IPS DF 6.9 (cell line): ENCODE measurements around the gene CHAD.

Experiments
- DNase-seq: peaks from one replicate; pipeline ENCODE4 v3.0.0-alpha.2; 2013; ENCODE audit warnings: low read depth, low spot score
- H3K27ac ChIP-seq: one replicate; pipeline ENCODE4 v1.5.1; 2013; ENCODE audit warnings: low read length, control low read depth
- H3K27me3 ChIP-seq: 2 replicates; pipeline ENCODE4 v1.6.1; 2013; ENCODE audit warnings: mild to moderate bottlenecking, low read length; ENCODE audit not compliant: control insufficient read depth, insufficient read depth
- H3K36me3 ChIP-seq: 2 replicates; pipeline ENCODE4 v1.6.1; 2013; ENCODE audit warnings: low read length; ENCODE audit not compliant: control insufficient read depth, insufficient read depth
- H3K4me1 ChIP-seq: 2 replicates; pipeline ENCODE4 v1.6.1; 2013; ENCODE audit warnings: low read length; ENCODE audit not compliant: control insufficient read depth, insufficient read depth
- H3K4me3 ChIP-seq: 2 replicates; pipeline ENCODE4 v1.5.1; 2013; ENCODE audit warnings: mild to moderate bottlenecking, low read length
- H3K9me3 ChIP-seq: 2 replicates; pipeline ENCODE4 v1.6.1; 2013; ENCODE audit warnings: low read length, inconsistent platforms; ENCODE audit not compliant: control insufficient read depth, insufficient read depth
- WGBS: extraction: QIAGEN DNeasy Blood & Tissue Kit; methylation state at CpG from one replicate; pipeline ENCODE4 v1.1.7; 2013; ENCODE audit warnings: mixed read lengths, missing lambda C conversion rate; ENCODE audit not compliant: insufficient read length, insufficient coverage; 5-methylcytosine and 5-hydroxymethylcytosine counted together

Gene CHAD

DNA sequence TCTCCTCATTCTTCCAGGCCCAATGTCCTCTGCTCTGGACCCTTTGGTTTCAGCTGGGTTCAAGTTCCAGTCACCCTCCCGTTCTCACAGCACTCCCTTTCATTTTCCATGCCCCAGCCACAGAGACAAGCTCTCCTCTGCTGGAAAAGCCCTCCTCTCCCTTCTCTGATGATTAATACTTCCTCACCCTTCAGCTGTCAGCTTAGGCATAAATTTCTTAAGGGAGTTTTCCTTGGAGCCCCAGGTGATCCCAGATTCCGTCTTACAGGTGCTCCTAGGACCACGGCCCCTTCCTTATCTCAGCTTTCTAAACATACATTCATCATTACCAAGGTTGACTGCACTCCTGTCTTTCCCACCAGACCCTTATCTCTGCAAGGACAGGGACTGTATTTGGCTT lies 10.4 kb downstream of the CHAD start:
- no peaks in the 10 kb centered on the region; the same call in 1 of the 2 replicates for H3K4me1 ChIP-seq
- H3K27me3 ChIP-seq: no peaks in the 10 kb centered on the region
- no peaks in the 10 kb centered on the region for H3K36me3 ChIP-seq
- WGBS: no CpG with 5 or more reads among the region's 3 CpGs
- no peak overlapping the region for H3K27ac ChIP-seq
- DNase-seq: no peak
- no peak overlapping the region for H3K4me3 ChIP-seq
- no peaks in the 10 kb centered on the region for H3K9me3 ChIP-seq

DNA sequence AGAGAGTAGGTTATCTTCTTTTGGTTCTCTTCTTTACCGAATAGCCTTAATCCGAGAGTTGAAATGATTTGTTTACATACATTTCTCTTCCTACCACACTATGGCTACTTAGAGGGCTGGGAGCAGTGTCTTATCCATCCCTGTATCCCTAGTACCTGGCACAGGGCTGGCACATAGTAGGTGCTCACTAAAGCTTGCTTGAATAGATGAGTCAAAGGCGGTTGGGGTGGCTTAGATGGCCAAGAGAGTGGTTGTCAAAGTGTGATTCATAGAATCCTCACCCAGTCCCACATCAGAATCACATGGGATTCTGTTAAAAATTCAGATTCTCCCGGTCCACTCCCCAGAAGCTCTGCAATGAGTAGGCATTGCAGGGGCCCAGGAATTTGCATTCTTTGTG lies 11.1 kb downstream of the CHAD start:
- no peak overlapping the region for H3K27ac ChIP-seq
- no peak overlapping the region for H3K4me3 ChIP-seq
- H3K36me3 ChIP-seq: no peaks in the 10 kb centered on the region
- no CpG with 5 or more reads among the region's 4 CpGs for WGBS
- no peaks in the 10 kb centered on the region for H3K4me1 ChIP-seq
- no peaks in the 10 kb centered on the region for H3K9me3 ChIP-seq
- no peak for DNase-seq
- no peaks in the 10 kb centered on the region for H3K27me3 ChIP-seq

DNA sequence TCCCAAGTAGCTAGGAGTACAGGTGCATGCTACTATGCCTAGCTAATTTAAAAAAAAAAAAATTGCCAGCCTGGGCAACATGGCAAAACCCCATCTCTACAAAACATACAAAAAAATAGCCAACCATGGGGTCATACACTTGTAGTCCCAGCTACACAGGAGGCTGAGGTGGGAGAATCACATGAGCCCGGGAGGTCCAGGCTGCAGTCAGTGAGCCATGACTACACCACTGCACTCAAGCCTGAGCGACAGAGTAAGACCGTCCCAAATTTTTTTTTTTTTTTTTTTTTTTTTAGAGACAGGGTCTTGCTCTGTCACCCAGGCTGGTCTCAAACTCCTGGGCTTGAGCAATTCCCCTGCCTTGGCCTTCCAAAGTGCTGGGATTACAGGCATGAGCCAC lies 14.8 kb downstream of the CHAD start:
- Histone ChIP-seq H3K4me1 (no peaks in the 10 kb centered on the region), H3K4me3 (no peak overlapping the region)
- no CpG with 5 or more reads among the region's 3 CpGs for WGBS

DNA sequence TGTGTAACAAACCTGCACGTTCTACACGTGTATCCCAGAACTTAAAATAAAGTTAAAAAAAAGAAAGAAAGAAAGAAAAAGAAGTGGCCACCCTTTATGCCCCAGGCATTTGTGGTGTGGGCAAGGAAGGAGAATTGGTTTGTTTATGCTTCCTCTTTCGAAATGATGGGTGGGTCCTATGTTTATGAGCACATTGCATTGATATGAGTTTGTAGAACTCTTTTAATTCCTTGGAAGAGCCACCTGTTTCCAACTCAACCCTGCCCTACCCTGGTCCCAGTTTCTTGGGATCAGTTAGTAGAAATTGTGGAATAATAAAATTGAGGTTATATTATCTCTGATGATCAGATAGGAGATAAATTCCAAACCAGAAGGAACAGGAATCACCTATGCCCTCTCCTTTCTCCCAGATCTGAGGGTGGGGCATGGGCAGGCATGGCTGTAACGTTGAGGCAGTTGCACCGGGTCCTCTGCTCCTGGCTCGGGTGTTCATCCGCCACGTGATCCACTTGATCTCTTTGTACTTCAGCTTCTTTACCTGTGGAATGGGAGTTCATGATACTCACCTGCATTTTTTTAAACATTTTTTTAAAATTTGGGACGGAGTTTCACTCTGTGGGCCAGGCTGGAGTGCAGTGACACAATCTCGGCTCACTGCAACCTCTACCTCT lies 15.9 kb downstream of the CHAD start:
- Histone ChIP-seq H3K27ac (no peak overlapping the region), H3K4me1 (no peaks in the 10 kb centered on the region)
- no CpG with 5 or more reads among the region's 10 CpGs for whole genome bisulfite sequencing

More for the DNA sequence above, 14.8 kb downstream of the CHAD start:
- no peak for DNase-seq
- H3K36me3 ChIP-seq: no peaks in the 10 kb centered on the region
- no peaks in the 10 kb centered on the region for H3K27me3 ChIP-seq
- no peaks in the 10 kb centered on the region for H3K9me3 ChIP-seq
- no peak overlapping the region for H3K27ac ChIP-seq

DNA sequence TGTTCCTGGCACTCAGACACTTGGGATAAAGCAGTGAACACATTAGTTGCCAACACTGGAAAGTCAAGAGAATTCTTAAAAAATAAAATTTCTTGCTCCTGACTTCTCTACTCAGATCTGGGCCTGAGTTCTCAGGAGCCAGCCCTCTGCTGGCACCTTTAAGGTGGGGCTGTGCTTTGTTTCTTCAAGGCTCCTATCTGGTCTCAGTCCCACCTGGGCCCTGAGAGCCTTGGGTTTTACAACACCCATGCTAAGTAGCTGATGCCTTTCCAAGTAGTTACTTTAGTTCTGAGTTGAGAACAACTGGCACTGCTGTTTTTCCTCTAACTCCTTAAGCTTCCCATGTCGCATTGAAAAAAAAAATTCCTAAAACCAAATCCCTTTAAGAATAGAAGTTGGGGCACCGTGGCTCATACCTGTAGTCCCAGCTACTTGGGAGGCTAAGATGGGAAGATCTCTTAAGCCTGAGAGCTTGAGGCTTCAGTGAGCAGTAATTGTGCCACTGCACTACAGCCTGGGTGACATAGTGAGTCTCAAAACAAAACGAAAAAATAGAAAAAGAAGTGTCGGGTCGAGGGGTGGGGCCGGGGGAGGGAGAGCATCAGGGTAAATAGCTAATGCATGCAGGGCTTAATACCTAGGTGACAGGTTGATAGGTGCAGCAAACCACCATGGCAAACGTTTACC lies 16.6 kb downstream of the CHAD start:
- Histone ChIP-seq H3K27me3 (no peaks in the 10 kb centered on the region), H3K4me1 (no peaks in the 10 kb centered on the region), H3K9me3 (no peaks in the 10 kb centered on the region), H3K36me3 (no peaks in the 10 kb centered on the region), H3K27ac (no peak overlapping the region), H3K4me3 (no peak overlapping the region)
- no CpG with 5 or more reads among the region's 7 CpGs for WGBS
- no peak for DNase-seq

More for the DNA sequence above, 15.9 kb downstream of the CHAD start:
- Histone ChIP-seq H3K4me3 (no peak overlapping the region), H3K27me3 (no peaks in the 10 kb centered on the region), H3K36me3 (no peaks in the 10 kb centered on the region), H3K9me3 (no peaks in the 10 kb centered on the region)
- no peak for DNase-seq

DNA sequence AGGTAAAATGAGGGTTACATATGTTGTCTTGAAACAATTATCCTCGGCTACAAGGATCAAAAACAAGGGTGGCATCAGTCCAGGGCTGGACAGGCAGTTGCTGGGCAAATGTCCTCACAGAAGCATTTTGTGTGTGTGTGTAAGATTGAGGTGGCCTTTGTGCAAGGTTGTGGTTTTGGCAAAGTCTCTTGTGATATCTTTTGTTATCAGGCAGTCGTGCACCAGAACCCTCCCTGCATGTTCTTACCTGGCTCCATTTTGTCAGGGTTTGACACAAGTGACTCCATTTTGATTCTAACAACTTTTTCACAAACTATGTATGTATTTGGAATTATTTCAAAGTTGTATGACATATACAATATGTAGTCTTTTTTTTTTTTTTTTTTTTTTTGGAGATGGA lies 20.0 kb downstream of the CHAD start:
- Histone ChIP-seq H3K4me1 (no peaks in the 10 kb centered on the region), H3K4me3 (no peak overlapping the region), H3K9me3 (no peaks in the 10 kb centered on the region), H3K27me3 (no peaks in the 10 kb centered on the region), H3K27ac (no peak overlapping the region), H3K36me3 (no peaks in the 10 kb centered on the region)
- no peak for DNase-seq
- WGBS: no CpG with 5 or more reads among the region's 2 CpGs

DNA sequence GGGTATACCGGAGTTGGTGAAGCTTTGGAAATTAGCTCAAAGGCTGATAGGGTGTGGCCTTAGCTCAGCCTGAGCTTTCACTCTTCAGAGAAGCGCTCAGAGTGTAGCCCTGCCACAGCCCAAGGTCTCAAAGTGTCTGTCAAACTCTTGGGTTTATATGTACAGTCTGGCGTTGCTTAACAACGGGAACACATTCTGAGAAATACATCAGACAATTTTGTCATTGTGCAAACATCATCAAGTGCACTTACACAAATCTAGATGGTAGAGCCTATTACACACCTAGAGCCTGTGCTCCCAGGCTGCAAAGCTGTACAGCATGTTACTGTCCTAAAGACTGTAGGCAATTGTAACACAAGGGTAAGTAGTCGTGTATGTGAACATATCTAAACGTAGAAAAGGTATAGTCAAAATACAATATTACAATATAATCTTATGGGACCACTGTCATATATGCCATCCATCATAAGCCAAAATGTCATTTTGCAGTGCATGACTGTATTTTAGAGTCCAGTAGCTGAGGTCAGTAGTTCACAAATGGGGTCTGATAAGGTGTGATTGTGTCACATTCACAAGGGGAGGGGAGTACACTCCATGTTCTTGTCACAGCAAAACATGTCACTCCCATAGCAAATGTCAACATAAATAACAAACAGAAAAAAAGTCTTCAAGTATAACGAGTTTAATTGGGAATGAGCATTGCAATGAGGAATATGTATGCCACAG lies 20.6 kb downstream of the CHAD start:
- Histone ChIP-seq H3K4me3 (no peak overlapping the region), H3K36me3 (no peaks in the 10 kb centered on the region), H3K27ac (no peak overlapping the region), H3K27me3 (no peaks in the 10 kb centered on the region), H3K4me1 (no peaks in the 10 kb centered on the region; the same call in 1 of the 2 replicates), H3K9me3 (no peaks in the 10 kb centered on the region)
- no CpG with 5 or more reads among the region's 7 CpGs for WGBS
- DNase-seq: no peak

DNA sequence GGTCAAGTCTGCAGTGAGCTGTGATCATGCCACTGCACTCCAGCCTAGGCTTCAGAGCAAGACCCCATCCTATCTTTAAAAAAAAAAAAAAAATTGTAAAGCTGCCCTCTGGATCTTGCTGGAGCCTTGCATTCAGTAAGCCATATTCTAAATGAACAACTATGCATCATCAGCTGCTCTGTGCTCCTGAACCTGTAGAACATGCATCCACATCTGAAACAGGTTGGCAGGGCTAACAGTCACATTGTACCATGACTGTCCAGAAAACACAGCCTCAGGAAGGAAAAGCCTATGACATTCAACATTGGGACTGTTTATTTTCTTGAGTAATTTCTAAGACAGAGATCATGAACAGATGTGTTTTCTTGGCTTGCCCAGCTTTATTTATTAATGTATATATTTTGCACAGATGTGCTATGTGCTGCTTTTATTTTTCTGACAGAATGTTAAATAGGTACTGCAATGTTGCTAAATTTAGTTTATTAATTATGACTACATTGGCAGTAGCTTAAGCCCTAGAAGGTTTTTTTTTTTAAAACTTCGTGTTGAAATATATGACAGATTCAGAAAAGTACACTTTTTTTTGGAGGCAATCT lies 22.9 kb downstream of the CHAD start:
- no peak overlapping the region for H3K4me3 ChIP-seq
- no CpG with 5 or more reads among the region's 1 CpG for WGBS
- no peak overlapping the region for H3K27ac ChIP-seq
- H3K4me1 ChIP-seq: no peaks in the 10 kb centered on the region; the same call in 1 of the 2 replicates
- no peak for DNase-seq
- no peaks in the 10 kb centered on the region for H3K27me3 ChIP-seq
- no peaks in the 10 kb centered on the region for H3K9me3 ChIP-seq
- H3K36me3 ChIP-seq: no peaks in the 10 kb centered on the region; the same call in 1 of the 2 replicates

DNA sequence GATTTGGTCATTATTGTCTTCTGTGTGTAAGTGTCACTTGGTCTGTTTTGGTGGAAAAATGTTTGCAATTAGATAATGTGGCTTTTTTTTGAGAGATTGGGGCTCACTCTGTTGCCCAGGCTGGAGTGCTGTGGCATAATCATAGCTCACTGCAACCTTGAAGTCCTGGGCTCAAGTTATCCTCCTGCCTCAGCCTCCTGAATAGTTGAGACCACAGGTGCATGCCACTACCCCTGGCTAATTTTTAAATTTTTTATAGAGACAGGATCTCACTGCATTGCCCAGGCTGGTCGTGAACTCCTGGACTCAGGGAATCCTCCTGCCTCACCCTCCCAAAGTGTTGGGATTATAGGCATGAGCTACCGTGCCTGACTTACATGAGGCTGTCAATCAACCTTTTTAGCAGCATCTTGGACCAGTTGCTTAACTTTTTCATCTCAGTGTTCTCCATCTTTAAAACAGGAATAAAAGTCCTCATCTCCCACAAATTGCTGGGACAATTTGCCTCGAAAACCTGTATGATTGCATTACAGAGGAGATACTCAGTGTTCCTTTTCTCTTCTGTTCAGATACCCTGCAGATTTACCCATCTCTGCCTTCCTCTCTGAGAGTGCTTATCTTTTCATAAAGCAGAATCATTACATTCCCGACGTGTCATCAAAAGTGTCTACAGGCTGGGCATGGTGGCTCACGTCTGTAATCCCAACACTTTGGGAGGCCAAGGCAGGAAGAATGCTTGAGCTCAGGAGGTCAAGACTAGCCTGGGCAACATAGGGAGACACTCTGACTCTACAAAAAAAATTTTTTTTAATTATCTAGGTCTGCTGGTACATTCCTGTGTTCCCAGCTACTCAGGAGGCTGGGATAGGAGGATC lies 23.6 kb downstream of the CHAD start:
- H3K27ac ChIP-seq: no peak overlapping the region
- no peak for DNase-seq
- peaks cover 2% of the 10 kb centered on the region; the same call in 1 of the 2 replicates for H3K4me1 ChIP-seq
- H3K36me3 ChIP-seq: no peaks in the 10 kb centered on the region; the same call in 1 of the 2 replicates
- no CpG with 5 or more reads among the region's 6 CpGs for WGBS
- H3K9me3 ChIP-seq: no peaks in the 10 kb centered on the region
- H3K27me3 ChIP-seq: no peaks in the 10 kb centered on the region
- H3K4me3 ChIP-seq: no peak overlapping the region
